ENCODE data around the gene AHRR.
"Not testable (repeated sequence)": the region's sequence is repeated elsewhere in the genome, so short reads cannot be mapped to it uniquely, and the experiment has no call there.

GRCh38 chr5:296954-297353 lies 24.6 kb upstream of the AHRR start:
- not testable (repeated sequence) for TF ChIP-seq L3MBTL2 (conservative IDR thresholded peaks at IDR 0.05); FOXM1 (IDR thresholded peaks at IDR 0.05; ENCODE audit: borderline replicate concordance)
